Right cardiac atrium (tissue), 5 donors: Measurements from ENCODE around the gene CLTA. TPM values are rescaled to one million over a fixed set of nuclear protein-coding genes. Genes with fewer than 3 reads are reported as not detected.
A peak's percentile ranks its signal among the peaks of the same experiment; 100 is the strongest.

ENCODE experiments used
- ATAC-seq, 2 donors: fragments of 200-7000 bp; cut with Tn5 transposase; one replicate each; pipeline versions ENCODE4 v1.8.0 to v1.9.1; 2020; ENCODE audit warnings: moderate library complexity in 2 of 2, mild to moderate bottlenecking in 1 of 2
- DNase-seq, 3 donors: peaks; one replicate each; pipeline ENCODE4 v3.0.0-alpha.2; 2020
- H3K27ac ChIP-seq: one replicate; pipeline ENCODE4 v1.5.1; 2013; ENCODE audit warnings: mild to moderate bottlenecking, low read length, control low read depth, moderate library complexity
- H3K27me3 ChIP-seq: one replicate; pipeline ENCODE4 v1.6.1; 2013; ENCODE audit not compliant: control insufficient read depth, insufficient read depth
- H3K4me1 ChIP-seq: one replicate; pipeline ENCODE4 v1.6.1; 2013; ENCODE audit warnings: low read length; ENCODE audit not compliant: control insufficient read depth, insufficient read depth
- H3K4me3 ChIP-seq: one replicate; pipeline ENCODE4 v1.5.1; 2013; ENCODE audit warnings: low read length, control low read depth
- H3K9me3 ChIP-seq: one replicate; pipeline ENCODE4 v1.6.1; 2013; ENCODE audit warnings: low read length; ENCODE audit not compliant: control insufficient read depth
- WGBS: extraction: QIAGEN DNeasy Blood & Tissue Kit; methylation state at CpG from one replicate; pipeline ENCODE4 v1.1.7; 2013; 5-methylcytosine and 5-hydroxymethylcytosine counted together
- intact Hi-C, 4 donors: fragments of 100-400 bp; cut with DNase I; formaldehyde crosslinking; loops; one replicate each; pipeline versions ENCODE4 v1.11.0 to v1.14.0; 2022 to 2023
- long read RNA-seq, 4 donors: library from polyadenylated mRNA; unstranded; transcript quantifications; one replicate each; pipeline ENCODE4 v2.0.0, GENCODE V29; 2020 to 2021
- polyA plus RNA-seq: library from polyadenylated mRNA; stranded (reverse); fragments of 200-250 nt; gene quantifications from one replicate; pipeline ENCODE4 v1.2.3, GENCODE V29; 2013
- total RNA-seq, 4 donors: library from RNA; stranded (reverse); fragmentation: NEBNext Ultra II Directional; extraction: Animal tissue kit (Norgen Biotek cat#: 25700); gene quantifications; one replicate each; pipeline ENCODE4 v1.2.1, GENCODE V29; 2021
- donor health status: healthy with polysubstance abuse.
- donor health status: DM: no; HTN: yes; CAD: no.
- donor health status: DM: no; HTN: no; CAD: no.
- donor health status: DM: no; HTN: yes; CAD: no; lungs with severe emphysema.
- donor health status: DM: yes; HTN: yes; CAD: no.

CLTA gene
- total RNA-seq (10 to 100 TPM; 69.0 to 76.7 (median 75.1) TPM), polyA plus RNA-seq (69.5 TPM)
- long read RNA-seq, donor 1, transcript CLTA-207 (6 exons, 1,102 nt) = minor isoform, 6 of 79 reads
- long read RNA-seq, donor 1, transcript CLTA-202 (5 exons, 1,073 nt) = major isoform, 71 of 79 reads
- long read RNA-seq, donor 1, partial matches to known transcripts = 0 of 79 reads
- long read RNA-seq, donor 1, other reads (novel, unspliced or antisense) = 2 of 79 reads
- long read RNA-seq, donor 2, transcript CLTA-207 (6 exons, 1,102 nt) = minor isoform, 10 of 58 reads
- long read RNA-seq, donor 2, transcript CLTA-202 (5 exons, 1,073 nt) = major isoform, 41 of 58 reads
- long read RNA-seq, donor 2, partial matches to known transcripts = 3 of 58 reads
- long read RNA-seq, donor 2, other reads (novel, unspliced or antisense) = 2 of 58 reads
- long read RNA-seq, donor 3, transcript CLTA-207 (6 exons, 1,102 nt) = minor isoform, 17 of 129 reads
- long read RNA-seq, donor 3, transcript CLTA-202 (5 exons, 1,073 nt) = major isoform, 93 of 129 reads
- long read RNA-seq, donor 3, partial matches to known transcripts = 4 of 129 reads
- long read RNA-seq, donor 3, other reads (novel, unspliced or antisense) = 14 of 129 reads
- long read RNA-seq, donor 4, transcript CLTA-202 (5 exons, 1,073 nt) = major isoform, 35 of 41 reads
- long read RNA-seq, donor 4, partial matches to known transcripts = 1 of 41 reads
- long read RNA-seq, donor 4, other reads (novel, unspliced or antisense) = 2 of 41 reads

GRCh38 chr9:36190388-36191289, at the start of gene CLTA:
Gene CLTA (plus strand): TSS chr9:36190921. CDS start chr9:36191057, 136 bp downstream.
- peaks cover 14% of the 10 kb centered on the region for H3K4me1 ChIP-seq
- intact Hi-C loops = no loop called here
- H3K27ac ChIP-seq = peak within 1 kb of the TSS; percentile 91
- under 1% methylated on average over 68 of the region's 68 CpGs for WGBS
- H3K4me3 ChIP-seq = peak within 1 kb of the TSS; percentile 87
- H3K27me3 ChIP-seq = no peaks in the 10 kb centered on the region
- H3K9me3 ChIP-seq = no peaks in the 10 kb centered on the region
- DNase-seq = peak; percentile 97 to 98 (median 97)
- ATAC-seq = peak; percentile 99 to 100

- DNase-seq = peak in 1 of 3 donors; percentile 68
- Histone ChIP-seq H3K9me3 (no peaks in the 10 kb centered on the region), H3K27me3 (no peaks in the 10 kb centered on the region), H3K4me3 (no peak overlapping the region), H3K27ac (no peak overlapping the region), H3K4me1 (no peaks in the 10 kb centered on the region)
- ATAC-seq = no peak
- 65% methylated on average over 4 of the region's 4 CpGs for WGBS
- intact Hi-C loops = no loop called here
These were observed 49.4 kb upstream of the CLTA start for GRCh38 chr9:36141288-36141687.

GRCh38 chr9:36141761-36142160, 49.0 kb upstream of the CLTA start:
- no peak overlapping the region for H3K27ac ChIP-seq
- ATAC-seq = no peak
- H3K4me1 ChIP-seq = no peaks in the 10 kb centered on the region
- H3K9me3 ChIP-seq = no peaks in the 10 kb centered on the region
- 93% methylated on average over 7 of the region's 7 CpGs for WGBS
- DNase-seq = no peak
- no peak overlapping the region for H3K4me3 ChIP-seq
- intact Hi-C loops = no loop called here
- H3K27me3 ChIP-seq = no peaks in the 10 kb centered on the region

GRCh38 chr9:36142510-36143244, 48.0 kb upstream of the CLTA start:
- Histone ChIP-seq H3K9me3 (no peaks in the 10 kb centered on the region), H3K4me1 (no peaks in the 10 kb centered on the region), H3K27ac (peak overlapping the region; percentile 6), H3K27me3 (no peaks in the 10 kb centered on the region), H3K4me3 (no peak overlapping the region)
- WGBS = 43% methylated on average over 12 of the region's 12 CpGs
- DNase-seq = peak in 2 of 3 donors; percentile 75 to 77
- intact Hi-C loops = no loop called here
- peak; percentile 46 to 75 for ATAC-seq

GRCh38 chr9:36143245-36143641, 47.5 kb upstream of the CLTA start:
- Histone ChIP-seq H3K27ac (peak overlapping the region; percentile 6), H3K4me3 (no peak overlapping the region), H3K9me3 (no peaks in the 10 kb centered on the region), H3K27me3 (no peaks in the 10 kb centered on the region), H3K4me1 (peaks cover 1% of the 10 kb centered on the region)
- ATAC-seq = no peak
- 75% methylated on average over 13 of the region's 13 CpGs for WGBS
- DNase-seq = peak in 1 of 3 donors; percentile 51
- intact Hi-C loops = no loop called here

GRCh38 chr9:36144309-36145232, 46.1 kb upstream of the CLTA start:
- intact Hi-C loops = no loop called here
- H3K4me1 ChIP-seq = peaks cover 4% of the 10 kb centered on the region
- WGBS = 86% methylated on average over 12 of the region's 12 CpGs
- no peaks in the 10 kb centered on the region for H3K9me3 ChIP-seq
- no peak for ATAC-seq
- DNase-seq = peak in 1 of 3 donors; percentile 28
- no peaks in the 10 kb centered on the region for H3K27me3 ChIP-seq
- H3K27ac ChIP-seq = no peak overlapping the region
- H3K4me3 ChIP-seq = no peak overlapping the region

GRCh38 chr9:36145970-36146369, 44.8 kb upstream of the CLTA start:
- intact Hi-C loops = no loop called here
- over 99% methylated on average over 4 of the region's 4 CpGs for WGBS
- ATAC-seq = no peak
- no peak overlapping the region for H3K27ac ChIP-seq
- peaks cover 4% of the 10 kb centered on the region for H3K4me1 ChIP-seq
- no peak for DNase-seq
- no peaks in the 10 kb centered on the region for H3K27me3 ChIP-seq
- H3K4me3 ChIP-seq = no peak overlapping the region
- H3K9me3 ChIP-seq = no peaks in the 10 kb centered on the region

- ATAC-seq (no peak), DNase-seq (peak in 1 of 3 donors; percentile 35)
- H3K4me3 ChIP-seq = no peak overlapping the region
- H3K27me3 ChIP-seq = no peaks in the 10 kb centered on the region
- H3K4me1 ChIP-seq = peaks cover 4% of the 10 kb centered on the region
- intact Hi-C loops = no loop called here
- H3K9me3 ChIP-seq = no peaks in the 10 kb centered on the region
- WGBS = 90% methylated on average over 10 of the region's 10 CpGs
- H3K27ac ChIP-seq = no peak overlapping the region
These were observed 44.1 kb upstream of the CLTA start for GRCh38 chr9:36146651-36147050.

- intact Hi-C loops = no loop called here
- DNase-seq (peak in 1 of 3 donors; percentile 43), ATAC-seq (no peak)
- Histone ChIP-seq H3K4me1 (peaks cover 4% of the 10 kb centered on the region), H3K9me3 (no peaks in the 10 kb centered on the region), H3K27me3 (no peaks in the 10 kb centered on the region), H3K27ac (no peak overlapping the region), H3K4me3 (no peak overlapping the region)
- 93% methylated on average over 14 of the region's 14 CpGs for whole genome bisulfite sequencing
These were observed 43.1 kb upstream of the CLTA start for GRCh38 chr9:36147441-36148175.
